Lung (tissue), 12 donors: ENCODE data around the gene TAF4. TPM values are rescaled to one million over a fixed set of nuclear protein-coding genes. Genes with fewer than 3 reads are reported as not detected.
"Not testable (repeated sequence)": the region's sequence is repeated elsewhere in the genome, so short reads cannot be mapped to it uniquely, and the experiment has no call there.

Source experiments
- ATAC-seq: fragments of 200-7000 bp; cut with Tn5 transposase; one replicate; pipeline ENCODE4 v1.9.1; 2020; ENCODE audit warnings: moderate number of reproducible peaks; ENCODE audit not compliant: insufficient read depth, low FRiP score
- DNase-seq, 3 donors: peaks; one replicate each; pipeline ENCODE4 v3.0.0-alpha.2; 2013 to 2017
- H3K27ac ChIP-seq, 2 donors: one replicate each; pipeline ENCODE4 v1.5.1; 2013; ENCODE audit warnings: mild to moderate bottlenecking in 2 of 2, moderate library complexity in 2 of 2, control low read depth in 1 of 2, inconsistent platforms in 1 of 2, low read depth in 1 of 2, low read length in 1 of 2
- H3K27me3 ChIP-seq, 3 donors: one replicate each; pipeline ENCODE4 v1.5.1; 2013; ENCODE audit warnings: low read length in 2 of 3; ENCODE audit not compliant: control insufficient read depth in 3 of 3, insufficient read depth in 3 of 3
- H3K36me3 ChIP-seq, 4 donors: one replicate each; pipeline ENCODE4 v1.5.1; 2013; ENCODE audit warnings: low read length in 4 of 4, mild to moderate bottlenecking in 1 of 4, moderate library complexity in 1 of 4; ENCODE audit not compliant: control insufficient read depth in 4 of 4, insufficient read depth in 4 of 4
- H3K4me1 ChIP-seq, 5 donors: one replicate each; pipeline ENCODE4 v1.5.1; 2013; ENCODE audit warnings: low read length in 5 of 5, mild to moderate bottlenecking in 2 of 5, moderate library complexity in 1 of 5; ENCODE audit not compliant: control insufficient read depth in 5 of 5, insufficient read depth in 5 of 5
- H3K4me3 ChIP-seq: one replicate; pipeline ENCODE4 v1.5.1; 2013; ENCODE audit warnings: mild to moderate bottlenecking, control low read depth, moderate library complexity
- H3K9ac ChIP-seq, 2 donors: one replicate each; pipeline ENCODE4 v1.5.1; 2013; ENCODE audit warnings: low read length in 2 of 2, control low read depth in 1 of 2; ENCODE audit not compliant: insufficient read depth in 1 of 2
- H3K9me3 ChIP-seq, 4 donors: one replicate each; pipeline ENCODE4 v1.5.1; 2013; ENCODE audit warnings: low read length in 3 of 4, mild to moderate bottlenecking in 1 of 4, moderate library complexity in 1 of 4; ENCODE audit not compliant: control insufficient read depth in 4 of 4, insufficient read depth in 3 of 4
- WGBS, 2 donors: extraction: QIAGEN DNeasy Blood & Tissue Kit; methylation state at CpG; one replicate each; pipeline ENCODE4 v1.1.7; 2013; 5-methylcytosine and 5-hydroxymethylcytosine counted together
- polyA plus RNA-seq, 2 donors: library from polyadenylated mRNA; stranded (reverse); fragments of 200-250 nt; gene quantifications; one replicate each; pipeline ENCODE4 v1.2.1, GENCODE V29; 2013
- total RNA-seq, 2 donors: library from RNA; depleted of rRNA in 1 of 2; stranded (reverse); fragments of >200 nt in 1 of 2; gene quantifications; one replicate each; pipeline ENCODE4 v1.2.1, GENCODE V29; 2014 to 2021
- TF ChIP-seq, protein P1 (sequence below): IDR thresholded peaks from 2 replicates; pipeline ENCODE4 v1.5.1; 2012; ENCODE audit warnings: mild to moderate bottlenecking; ENCODE audit errors: control extremely low read depth, extremely low read depth
- donor health status: control.
- donor health status: control.
- donor health status: Bipolar disorder and iron deficiency.
- donor health status: healthy.
- donor health status: DM: yes; HTN: yes; CAD: no.

Gene TAF4
- total and polyA plus RNA-seq, 4 donors: 5.4 to 20.3 (median 10.9) TPM

DNA sequence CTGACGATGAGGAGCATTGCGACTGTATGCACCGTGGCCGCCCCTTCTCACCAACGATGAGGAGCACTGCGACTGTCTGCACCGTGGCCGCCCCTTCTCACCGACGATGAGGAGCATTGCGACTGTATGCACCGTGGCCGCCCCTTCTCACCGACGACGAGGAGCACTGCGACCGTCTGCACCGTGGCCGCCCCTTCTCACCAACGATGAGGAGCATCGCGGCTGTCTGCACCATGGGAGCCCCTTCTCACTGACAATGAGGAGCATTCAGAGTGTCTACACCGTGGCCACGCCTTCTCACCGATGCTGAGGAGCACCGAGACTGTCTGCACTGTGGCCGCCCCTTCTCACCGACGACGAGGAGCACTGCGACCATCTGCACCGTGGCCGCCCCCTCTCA lies 120.7 kb downstream of the TAF4 start:
- 72 to 100% methylated on average over 6 to 19 of the region's 34 CpGs for WGBS, 2 donors
- H3K4me3 ChIP-seq, H3K36me3 ChIP-seq, DNase-seq, H3K27ac ChIP-seq, H3K4me1 ChIP-seq, H3K9me3 ChIP-seq, ATAC-seq, H3K9ac ChIP-seq, H3K27me3 ChIP-seq: not testable (repeated sequence)

DNA sequence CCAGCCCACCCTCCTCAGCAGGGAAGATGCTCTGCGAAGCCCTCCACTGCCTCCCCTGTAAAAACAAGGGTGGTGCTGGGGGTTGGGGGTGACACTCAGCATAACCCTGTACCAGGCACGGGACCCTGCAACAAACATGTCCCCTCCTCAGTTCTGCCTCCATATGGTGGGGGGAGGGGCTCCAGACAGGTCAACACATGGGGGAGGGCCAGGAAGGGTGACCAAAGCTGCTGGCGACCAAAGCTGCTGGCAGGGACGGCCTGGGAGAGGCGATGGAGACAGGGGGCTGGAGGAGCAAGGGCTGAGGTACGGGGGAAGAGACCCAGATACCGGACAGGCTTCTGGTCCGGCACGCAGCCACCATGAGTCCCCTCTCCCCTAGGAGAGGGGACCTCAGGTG lies 123.2 kb downstream of the TAF4 start:
- DNase-seq (peak in 1 of 3 donors; percentile 9), ATAC-seq (no peak)
- no peaks in the 10 kb centered on the region for H3K36me3 ChIP-seq
- no peak overlapping the region for H3K4me3 ChIP-seq
- H3K4me1 ChIP-seq: no peaks in the 10 kb centered on the region
- no peak overlapping the region for H3K27ac ChIP-seq
- H3K27me3 ChIP-seq: no peaks in the 10 kb centered on the region
- H3K9me3 ChIP-seq: no peaks in the 10 kb centered on the region
- TF ChIP-seq, protein P1, sequence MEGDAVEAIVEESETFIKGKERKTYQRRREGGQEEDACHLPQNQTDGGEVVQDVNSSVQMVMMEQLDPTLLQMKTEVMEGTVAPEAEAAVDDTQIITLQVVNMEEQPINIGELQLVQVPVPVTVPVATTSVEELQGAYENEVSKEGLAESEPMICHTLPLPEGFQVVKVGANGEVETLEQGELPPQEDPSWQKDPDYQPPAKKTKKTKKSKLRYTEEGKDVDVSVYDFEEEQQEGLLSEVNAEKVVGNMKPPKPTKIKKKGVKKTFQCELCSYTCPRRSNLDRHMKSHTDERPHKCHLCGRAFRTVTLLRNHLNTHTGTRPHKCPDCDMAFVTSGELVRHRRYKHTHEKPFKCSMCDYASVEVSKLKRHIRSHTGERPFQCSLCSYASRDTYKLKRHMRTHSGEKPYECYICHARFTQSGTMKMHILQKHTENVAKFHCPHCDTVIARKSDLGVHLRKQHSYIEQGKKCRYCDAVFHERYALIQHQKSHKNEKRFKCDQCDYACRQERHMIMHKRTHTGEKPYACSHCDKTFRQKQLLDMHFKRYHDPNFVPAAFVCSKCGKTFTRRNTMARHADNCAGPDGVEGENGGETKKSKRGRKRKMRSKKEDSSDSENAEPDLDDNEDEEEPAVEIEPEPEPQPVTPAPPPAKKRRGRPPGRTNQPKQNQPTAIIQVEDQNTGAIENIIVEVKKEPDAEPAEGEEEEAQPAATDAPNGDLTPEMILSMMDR: no peak
- 70 to 82% methylated on average over 9 of the region's 9 CpGs for WGBS, 2 donors
- H3K9ac ChIP-seq: no peak overlapping the region

DNA sequence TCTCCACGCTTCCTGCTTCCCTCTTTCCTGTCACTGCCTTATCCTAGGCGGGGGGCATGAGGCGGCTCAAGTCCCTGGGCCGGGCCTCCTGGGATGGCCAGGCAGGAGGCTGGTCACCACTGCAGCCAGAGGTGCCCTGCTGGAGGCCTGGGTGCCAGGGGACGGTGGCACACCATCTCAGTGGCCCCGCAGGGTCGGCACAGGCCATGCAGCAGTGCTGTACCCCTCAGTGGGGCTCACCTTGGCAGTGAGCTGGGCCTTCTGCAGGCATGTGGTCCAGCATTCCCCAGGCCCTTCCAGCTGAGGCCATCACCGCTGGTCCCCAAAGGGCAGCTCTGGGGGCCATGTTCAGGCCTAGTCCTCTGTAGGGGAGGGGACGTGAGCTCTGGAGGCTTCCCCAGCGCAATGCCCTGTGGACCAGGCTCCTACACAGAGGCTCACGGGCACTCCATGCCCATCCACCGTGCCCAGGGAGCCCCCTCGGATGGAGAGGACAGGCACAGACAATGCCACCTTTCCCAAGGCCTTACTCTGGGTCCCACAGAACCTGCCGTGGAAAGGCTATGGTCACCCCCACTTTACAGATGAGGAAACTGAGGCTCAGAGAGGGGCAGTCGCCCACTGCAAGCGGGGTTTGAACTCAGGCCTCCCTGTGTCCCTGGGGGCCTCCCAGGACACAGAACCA lies 123.8 kb downstream of the TAF4 start:
- Histone ChIP-seq H3K27me3 (no peaks in the 10 kb centered on the region), H3K9me3 (no peaks in the 10 kb centered on the region), H3K36me3 (no peaks in the 10 kb centered on the region), H3K27ac (no peak overlapping the region), H3K4me3 (no peak overlapping the region), H3K4me1 (no peaks in the 10 kb centered on the region), H3K9ac (no peak overlapping the region)
- ATAC-seq (no peak), DNase-seq (peak in 1 of 3 donors; percentile 5)
- TF ChIP-seq, protein P1: no peak
- WGBS, 2 donors: 89 to 92% methylated on average over 16 of the region's 16 CpGs

DNA sequence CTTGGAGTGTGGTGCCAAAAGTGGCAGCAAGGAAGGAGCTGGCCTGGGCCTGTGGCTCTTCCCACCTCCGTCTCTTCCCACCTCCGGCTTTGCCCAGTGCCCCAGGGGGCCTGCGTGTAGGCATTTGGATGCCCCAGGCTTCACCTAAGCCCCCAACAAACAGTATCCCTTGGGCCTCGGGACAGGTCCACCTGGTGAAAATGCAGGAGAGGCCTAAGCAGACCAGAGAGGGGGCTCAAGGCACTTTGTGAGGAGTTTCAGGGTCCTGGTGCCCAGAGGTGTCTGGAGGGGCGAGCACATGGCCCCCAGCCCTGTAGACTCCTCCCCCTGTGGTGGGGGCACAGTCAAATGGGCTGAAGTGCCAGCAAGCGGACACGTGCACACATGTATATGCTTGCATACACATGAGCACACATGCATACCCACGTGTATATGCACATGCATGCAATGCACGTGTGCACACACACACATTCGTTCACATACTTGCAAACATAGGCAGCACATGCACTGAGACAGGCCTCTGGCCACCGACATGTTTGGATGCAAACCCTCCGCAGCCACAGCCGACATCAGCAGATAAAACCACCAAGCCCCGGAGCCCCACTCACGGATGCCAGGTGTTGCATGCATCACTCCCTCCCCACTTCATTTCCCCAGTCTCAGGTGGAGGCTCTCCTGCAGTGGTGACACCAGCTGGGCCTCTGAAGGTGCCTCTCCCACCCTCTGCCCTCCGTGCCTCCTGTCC lies 124.5 kb downstream of the TAF4 start:
- TF ChIP-seq, protein P1: no peak
- Histone ChIP-seq H3K4me3 (no peak overlapping the region), H3K4me1 (no peaks in the 10 kb centered on the region), H3K9me3 (no peaks in the 10 kb centered on the region), H3K9ac (no peak overlapping the region), H3K36me3 (no peaks in the 10 kb centered on the region), H3K27me3 (no peaks in the 10 kb centered on the region), H3K27ac (no peak overlapping the region)
- 76 to 79% methylated on average over 16 of the region's 16 CpGs for WGBS, 2 donors
- DNase-seq (no peak), ATAC-seq (no peak)
